Neuronal stem cell (in vitro differentiated cells): ENCODE data around the gene ZNF579.
"Not testable (repeated sequence)": the region's sequence is repeated elsewhere in the genome, so short reads cannot be mapped to it uniquely, and the experiment has no call there.

Experiments
- DNase-seq: peaks from one replicate; pipeline ENCODE4 v3.0.0-alpha.2; 2013; ENCODE audit warnings: low spot score
- H2AFZ ChIP-seq: one replicate; pipeline ENCODE4 v1.6.1; 2013; ENCODE audit warnings: mild to moderate bottlenecking, low read length, inconsistent platforms
- H2AK5ac ChIP-seq: 2 replicates; pipeline ENCODE4 v1.6.1; 2013; ENCODE audit warnings: low read depth, mild to moderate bottlenecking, inconsistent platforms, low read length, moderate library complexity, mixed read lengths
- H2BK120ac ChIP-seq: 2 replicates; pipeline ENCODE4 v1.6.1; 2013; ENCODE audit warnings: low read depth, mild to moderate bottlenecking, inconsistent platforms, low read length, moderate library complexity, mixed read lengths
- H2BK12ac ChIP-seq: one replicate; pipeline ENCODE4 v1.6.1; 2013; ENCODE audit warnings: low read length, inconsistent platforms
- H2BK15ac ChIP-seq: 2 replicates; pipeline ENCODE4 v1.6.1; 2013; ENCODE audit warnings: mild to moderate bottlenecking, low read length, inconsistent platforms, mixed read lengths
- H2BK5ac ChIP-seq: one replicate; pipeline ENCODE4 v1.6.1; 2013; ENCODE audit warnings: inconsistent platforms, mild to moderate bottlenecking, low read length, moderate library complexity
- H3K14ac ChIP-seq: one replicate; pipeline ENCODE4 v1.6.1; 2013; ENCODE audit warnings: low read length, inconsistent platforms
- H3K18ac ChIP-seq: 2 replicates; pipeline ENCODE4 v1.6.1; 2013; ENCODE audit warnings: low read length, inconsistent platforms
- H3K23ac ChIP-seq: 2 replicates; pipeline ENCODE4 v1.6.1; 2013; ENCODE audit warnings: low read depth, mild to moderate bottlenecking, mixed read lengths, low read length, inconsistent platforms; ENCODE audit not compliant: poor library complexity
- H3K27ac ChIP-seq: replicated peaks from 3 replicates; pipeline ENCODE4 v1.5.1; 2013; ENCODE audit warnings: low read length, inconsistent platforms
- H3K27me3 ChIP-seq, 3 experiments: 2 replicates each; pipeline ENCODE4 v1.6.1; 2013; ENCODE audit warnings: low read length in 3 of 3, mild to moderate bottlenecking in 2 of 3, inconsistent platforms in 1 of 3, low read depth in 1 of 3, mixed read lengths in 1 of 3, moderate library complexity in 1 of 3; ENCODE audit not compliant: control insufficient read depth in 3 of 3, insufficient read depth in 3 of 3
- H3K36me3 ChIP-seq, 2 donors: replicated peaks in 1 of 2; 2 replicates each; pipeline ENCODE4 v1.6.1; 2013; ENCODE audit warnings: low read length in 2 of 2; ENCODE audit not compliant: control insufficient read depth in 2 of 2, insufficient read depth in 2 of 2
- H3K4ac ChIP-seq: 2 replicates; pipeline ENCODE4 v1.6.1; 2013; ENCODE audit warnings: inconsistent platforms, mild to moderate bottlenecking, low read length, moderate library complexity
- H3K4me1 ChIP-seq, 2 donors: 1 replicate in 1 of 2; 2 replicates in 1 of 2; pipeline ENCODE4 v1.6.1; 2013; ENCODE audit warnings: low read length in 2 of 2, low read depth in 1 of 2; ENCODE audit not compliant: control insufficient read depth in 2 of 2, insufficient read depth in 1 of 2
- H3K4me2 ChIP-seq: one replicate; pipeline ENCODE4 v1.6.1; 2013; ENCODE audit warnings: mild to moderate bottlenecking, low read length, inconsistent platforms; ENCODE audit not compliant: insufficient read depth, poor library complexity, severe bottlenecking
- H3K4me3 ChIP-seq, 2 donors: 2 replicates each; pipeline ENCODE4 v1.5.1; 2013; ENCODE audit warnings: low read length in 2 of 2, mild to moderate bottlenecking in 2 of 2, inconsistent platforms in 1 of 2, moderate library complexity in 1 of 2
- H3K79me1 ChIP-seq: one replicate; pipeline ENCODE4 v1.6.1; 2013; ENCODE audit warnings: low read depth, mild to moderate bottlenecking, inconsistent platforms, low read length, moderate library complexity
- H3K9ac ChIP-seq: one replicate; pipeline ENCODE4 v1.6.1; 2013; ENCODE audit warnings: mild to moderate bottlenecking, low read depth, low read length, inconsistent platforms; ENCODE audit not compliant: poor library complexity
- H3K9me3 ChIP-seq, 2 donors: replicated peaks in 1 of 2; 2 replicates each; pipeline versions ENCODE3 to v1.6.1; 2013; ENCODE audit warnings: low read length in 2 of 2, mild to moderate bottlenecking in 2 of 2, inconsistent platforms in 1 of 2, low read depth in 1 of 2, mixed read lengths in 1 of 2, moderate library complexity in 1 of 2; ENCODE audit not compliant: control insufficient read depth in 2 of 2, insufficient read depth in 1 of 2
- H4K8ac ChIP-seq: one replicate; pipeline ENCODE4 v1.6.1; 2013; ENCODE audit warnings: low read depth, mild to moderate bottlenecking, inconsistent platforms, low read length, moderate library complexity
- H4K91ac ChIP-seq: one replicate; pipeline ENCODE4 v1.6.1; 2013; ENCODE audit warnings: low read length, low read depth, mild to moderate bottlenecking, inconsistent platforms; ENCODE audit not compliant: poor library complexity
- WGBS, 2 donors: extraction: QIAGEN DNeasy Blood & Tissue Kit; methylation state at CpG; one replicate each; pipeline ENCODE4 v1.1.7; 2013; ENCODE audit warnings: missing lambda C conversion rate in 2 of 2, mixed read lengths in 1 of 2; ENCODE audit not compliant: insufficient read length in 2 of 2, insufficient replicate concordance in 1 of 2; ENCODE audit errors: extremely low coverage in 2 of 2; 5-methylcytosine and 5-hydroxymethylcytosine counted together

The ZNF579 gene

GRCh38 chr19:55569477-55569876 lies 11.2 kb downstream of the ZNF579 start:
- H2BK15ac ChIP-seq, H3K36me3 ChIP-seq, H3K23ac ChIP-seq, H3K27ac ChIP-seq, H4K91ac ChIP-seq, H2AK5ac ChIP-seq, H3K9ac ChIP-seq, H2BK5ac ChIP-seq, H3K9me3 ChIP-seq, H2BK120ac ChIP-seq, H2AFZ ChIP-seq, H3K4me3 ChIP-seq, H3K18ac ChIP-seq, H3K27me3 ChIP-seq, H3K4me1 ChIP-seq, H3K4me2 ChIP-seq, DNase-seq, H3K14ac ChIP-seq, H3K4ac ChIP-seq, H2BK12ac ChIP-seq, H4K8ac ChIP-seq, H3K79me1 ChIP-seq: not testable (repeated sequence)
- no CpG with 5 or more reads among the region's 5 CpGs for WGBS, 2 donors

GRCh38 chr19:55567708-55568328 lies 12.8 kb downstream of the ZNF579 start:
- no peaks in the 10 kb centered on the region for H3K27me3 ChIP-seq
- no peak overlapping the region for H3K9ac ChIP-seq
- no peak overlapping the region for H2AFZ ChIP-seq
- no peak overlapping the region for H3K14ac ChIP-seq
- H2AK5ac ChIP-seq = no peak overlapping the region
- no peak overlapping the region for H3K18ac ChIP-seq
- H3K4ac ChIP-seq = no peak overlapping the region
- no peaks in the 10 kb centered on the region for H3K36me3 ChIP-seq
- H4K91ac ChIP-seq = no peak overlapping the region
- no peak overlapping the region for H2BK120ac ChIP-seq
- DNase-seq = no peak
- H3K23ac ChIP-seq = no peak overlapping the region
- peaks cover 0 to 2% of the 10 kb centered on the region in 2 donors for H3K9me3 ChIP-seq
- peaks cover 0 to 3% of the 10 kb centered on the region in 2 donors for H3K4me1 ChIP-seq
- no peak overlapping the region for H3K4me3 ChIP-seq
- H4K8ac ChIP-seq = no peak overlapping the region
- no peaks in the 10 kb centered on the region for H3K79me1 ChIP-seq
- H2BK5ac ChIP-seq = no peak overlapping the region
- H3K27ac ChIP-seq = no peak overlapping the region
- H2BK12ac ChIP-seq = no peak overlapping the region
- no peak overlapping the region for H3K4me2 ChIP-seq
- H2BK15ac ChIP-seq = no peak overlapping the region

GRCh38 chr19:55566823-55567222 lies 13.8 kb downstream of the ZNF579 start:
- WGBS, 2 donors = no CpG with 5 or more reads among the region's 9 CpGs
- H2BK120ac ChIP-seq = no peak overlapping the region
- H3K79me1 ChIP-seq = no peaks in the 10 kb centered on the region

GRCh38 chr19:55563261-55563690 lies 17.4 kb downstream of the ZNF579 start:
- no peak overlapping the region for H3K4ac ChIP-seq
- H3K9ac ChIP-seq = no peak overlapping the region
- H3K36me3 ChIP-seq = no peaks in the 10 kb centered on the region
- H2BK12ac ChIP-seq = no peak overlapping the region
- H2BK15ac ChIP-seq = no peak overlapping the region
- H2BK5ac ChIP-seq = no peak overlapping the region
- no peaks in the 10 kb centered on the region for H3K79me1 ChIP-seq
- H3K4me3 ChIP-seq = no peak overlapping the region
- H4K91ac ChIP-seq = no peak overlapping the region
- H3K4me1 ChIP-seq = peaks cover 0 to 3% of the 10 kb centered on the region in 2 donors
- H3K27me3 ChIP-seq = no peaks in the 10 kb centered on the region
- no peak overlapping the region for H3K23ac ChIP-seq
- no peak overlapping the region for H2AK5ac ChIP-seq
- H2BK120ac ChIP-seq = no peak overlapping the region
- H3K14ac ChIP-seq = no peak overlapping the region
- H3K27ac ChIP-seq = no peak overlapping the region
- no peak overlapping the region for H3K4me2 ChIP-seq
- DNase-seq = no peak
- H3K18ac ChIP-seq = peak overlapping the region; percentile 15
- no peaks in the 10 kb centered on the region for H3K9me3 ChIP-seq
- peak overlapping the region; percentile 45 for H2AFZ ChIP-seq
- no peak overlapping the region for H4K8ac ChIP-seq
- WGBS, 2 donors = no CpG with 5 or more reads among the region's 12 CpGs

More at GRCh38 chr19:55566823-55567222, 13.8 kb downstream of the ZNF579 start:
- no peak overlapping the region for H3K14ac ChIP-seq
- H3K9ac ChIP-seq = no peak overlapping the region
- H3K36me3 ChIP-seq = no peaks in the 10 kb centered on the region
- H3K4me1 ChIP-seq = peaks cover 0 to 3% of the 10 kb centered on the region in 2 donors
- peak overlapping the region; percentile 86 for H3K4ac ChIP-seq
- no peaks in the 10 kb centered on the region for H3K27me3 ChIP-seq
- H2BK12ac ChIP-seq = peak overlapping the region; percentile 98
- peaks cover 0 to 2% of the 10 kb centered on the region in 2 donors for H3K9me3 ChIP-seq
- DNase-seq = no peak
- H2BK15ac ChIP-seq = no peak overlapping the region
- H2BK5ac ChIP-seq = no peak overlapping the region
- no peak overlapping the region for H3K27ac ChIP-seq
- no peak overlapping the region for H3K4me3 ChIP-seq
- H3K23ac ChIP-seq = no peak overlapping the region
- H4K8ac ChIP-seq = no peak overlapping the region
- no peak overlapping the region for H3K18ac ChIP-seq
- no peak overlapping the region for H2AK5ac ChIP-seq
- H3K4me2 ChIP-seq = no peak overlapping the region
- peak overlapping the region; percentile 19 for H2AFZ ChIP-seq
- no peak overlapping the region for H4K91ac ChIP-seq
